Right ventricle myocardium superior (tissue), 1 donor: ENCODE data around the gene MYL6. TPM values are rescaled to one million over a fixed set of nuclear protein-coding genes. Genes with fewer than 3 reads are reported as not detected.
A peak's percentile ranks its signal among the peaks of the same experiment; 100 is the strongest.

ENCODE experiments used
- ATAC-seq: fragments of 200-7000 bp; cut with Tn5 transposase; one replicate; pipeline ENCODE4 v1.9.1; 2020; ENCODE audit warnings: mild to moderate bottlenecking; ENCODE audit not compliant: poor library complexity
- DNase-seq: peaks from one replicate; pipeline ENCODE4 v3.0.0-alpha.2; 2020
- intact Hi-C: fragments of 100-400 bp; cut with DNase I; formaldehyde crosslinking; loops from one replicate; pipeline ENCODE4 v1.11.2; 2022
- total RNA-seq: library from RNA; stranded (reverse); fragmentation: NEBNext Ultra II Directional; extraction: Animal tissue kit (Norgen Biotek cat#: 25700); gene quantifications from one replicate; pipeline ENCODE4 v1.2.1, GENCODE V29; 2021
- donor health status: DM: no; HTN: yes; CAD: no; lungs with severe emphysema.

Gene MYL6
- total RNA-seq, 1 donor from 2014 or later: 513 TPM

DNA sequence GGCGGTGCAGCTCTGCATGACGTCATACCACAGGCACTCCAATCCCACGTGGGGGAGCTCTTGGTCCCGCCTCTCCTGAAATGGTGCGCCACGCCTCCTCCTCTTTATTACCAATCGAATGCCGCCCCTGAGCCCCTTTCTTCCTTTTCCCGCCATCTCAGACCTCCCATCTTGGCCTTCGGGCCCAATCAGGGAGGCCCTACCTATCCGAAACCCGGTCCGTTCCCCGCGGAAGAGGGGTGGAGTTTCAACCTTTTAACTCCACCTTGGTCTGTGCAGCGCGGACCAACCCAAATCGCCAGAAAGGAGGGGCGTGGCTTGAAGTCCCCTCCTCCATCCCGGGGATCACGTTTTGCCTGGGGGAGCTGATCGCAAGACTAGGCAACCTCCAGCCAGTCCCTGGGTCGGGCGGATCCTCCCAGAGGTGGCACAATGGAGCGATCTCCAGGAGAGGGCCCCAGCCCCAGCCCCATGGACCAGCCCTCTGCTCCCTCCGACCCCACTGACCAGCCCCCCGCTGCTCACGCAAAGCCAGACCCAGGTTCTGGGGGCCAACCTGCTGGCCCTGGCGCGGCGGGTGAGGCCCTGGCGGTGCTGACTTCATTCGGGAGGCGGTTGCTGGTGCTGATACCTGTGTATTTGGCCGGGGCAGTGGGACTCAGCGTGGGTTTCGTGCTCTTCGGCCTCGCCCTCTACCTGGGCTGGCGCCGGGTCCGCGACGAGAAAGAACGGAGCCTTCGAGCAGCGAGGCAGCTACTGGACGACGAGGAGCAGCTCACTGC is 30.1 kb upstream of the MYL6 start, which contains the start of gene ESYT1:
TSS of gene ESYT1 (plus strand) at position 380 of the 782 bp plus-strand sequence. CDS start at position 433, 53 bp downstream.
- intact Hi-C loops: loop anchor here (2.0 kb wide), 1 partner anchor 31 kb away; the partner anchor contains the start of gene MYL6
- peak; percentile 98 for DNase-seq
- peak; percentile 94 for ATAC-seq

- peak; percentile 14 for ATAC-seq
- intact Hi-C loops: no loop called here
- DNase-seq: no peak
Observed at GRCh38 chr12:56128670-56129205, 29.4 kb upstream of the MYL6 start.

DNA sequence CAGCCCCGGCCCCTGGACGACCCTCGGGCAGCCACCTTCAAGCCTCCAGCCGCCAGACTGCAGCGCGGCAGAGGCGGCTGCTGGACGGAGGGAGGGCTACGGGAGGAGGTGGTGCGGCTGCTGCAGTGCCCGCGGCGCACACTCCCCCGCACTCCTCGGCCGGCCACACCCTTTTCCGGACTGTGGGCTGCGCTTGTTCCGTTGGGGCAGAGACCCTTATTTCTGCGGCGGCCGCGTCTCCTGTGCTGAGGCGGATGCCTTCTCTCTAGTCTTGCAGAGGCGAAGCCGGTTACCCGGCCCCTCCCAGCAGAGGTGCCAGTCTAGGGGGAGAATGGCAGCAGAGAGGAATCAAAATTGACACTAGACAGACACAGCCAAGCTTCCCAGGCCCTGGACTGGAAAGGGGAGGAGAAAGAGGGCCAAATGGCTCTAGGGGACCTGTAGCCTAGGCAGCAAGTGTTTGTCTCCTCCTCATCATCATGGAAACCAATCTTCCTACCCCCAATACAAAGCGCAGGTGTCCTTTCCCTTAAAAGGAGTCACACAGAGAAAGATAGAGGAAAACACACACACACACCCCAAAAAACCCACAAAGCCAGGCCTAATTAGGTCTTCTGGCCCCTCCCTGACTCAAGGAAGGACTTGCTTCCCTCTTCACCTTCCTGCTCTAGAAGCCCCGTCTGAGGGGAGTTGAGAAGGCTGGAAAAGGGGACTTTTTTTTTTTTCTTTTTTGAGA is 28.8 kb upstream of the MYL6 start:
- ATAC-seq: peak; percentile 54
- intact Hi-C loops: no loop called here
- DNase-seq: peak; percentile 81

DNA sequence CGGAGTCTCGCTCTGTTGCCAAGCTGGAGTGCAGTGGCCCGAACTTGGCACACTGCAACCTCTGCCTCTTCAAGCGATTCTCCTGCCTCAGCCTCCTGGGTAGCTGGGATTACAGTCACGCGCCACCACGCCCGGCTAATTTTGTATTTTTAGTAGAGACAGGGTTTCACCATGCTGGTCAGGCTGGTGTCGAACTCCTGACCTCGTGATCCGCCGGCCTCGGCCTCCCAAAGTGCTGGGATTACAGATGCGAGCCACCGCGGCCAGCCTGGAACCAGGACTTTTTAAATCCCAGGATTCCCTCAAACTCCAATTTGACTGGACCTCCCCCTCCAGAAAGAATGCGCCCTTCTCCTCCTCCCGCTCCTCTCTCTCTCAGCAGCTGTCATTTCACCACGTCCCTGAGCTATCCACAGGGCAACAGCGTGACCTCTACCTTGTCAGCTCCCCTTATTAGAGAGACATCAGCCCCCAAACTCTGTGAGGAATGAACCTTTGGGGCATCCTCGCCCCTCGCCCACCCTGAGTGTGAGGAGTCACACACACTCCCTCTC is 28.1 kb upstream of the MYL6 start:
- ATAC-seq: no peak
- intact Hi-C loops: no loop called here
- DNase-seq: no peak

- no peak for DNase-seq
- intact Hi-C loops: no loop called here
- no peak for ATAC-seq
Observed at GRCh38 chr12:56130876-56131275, 27.3 kb upstream of the MYL6 start.

DNA sequence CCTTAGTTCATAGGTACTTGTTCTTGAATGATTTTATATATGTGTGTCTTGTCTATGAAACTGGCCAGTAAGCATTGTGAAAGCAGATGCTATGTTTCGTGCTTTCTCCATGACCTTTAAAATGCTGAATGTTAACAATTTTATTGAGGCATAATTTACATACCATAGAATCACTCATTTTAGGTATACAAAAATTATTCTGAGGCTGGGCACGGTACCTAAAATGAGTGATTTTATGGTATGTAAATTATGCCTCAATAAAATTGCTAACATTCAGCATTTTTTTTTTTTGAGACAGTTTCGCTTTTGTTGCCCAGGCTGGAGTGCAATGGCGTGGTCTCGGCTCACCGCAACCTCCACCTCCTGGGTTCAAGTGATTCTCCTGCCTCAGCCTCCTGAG is 23.3 kb upstream of the MYL6 start:
- DNase-seq (no peak), ATAC-seq (no peak)
- intact Hi-C loops: no loop called here

DNA sequence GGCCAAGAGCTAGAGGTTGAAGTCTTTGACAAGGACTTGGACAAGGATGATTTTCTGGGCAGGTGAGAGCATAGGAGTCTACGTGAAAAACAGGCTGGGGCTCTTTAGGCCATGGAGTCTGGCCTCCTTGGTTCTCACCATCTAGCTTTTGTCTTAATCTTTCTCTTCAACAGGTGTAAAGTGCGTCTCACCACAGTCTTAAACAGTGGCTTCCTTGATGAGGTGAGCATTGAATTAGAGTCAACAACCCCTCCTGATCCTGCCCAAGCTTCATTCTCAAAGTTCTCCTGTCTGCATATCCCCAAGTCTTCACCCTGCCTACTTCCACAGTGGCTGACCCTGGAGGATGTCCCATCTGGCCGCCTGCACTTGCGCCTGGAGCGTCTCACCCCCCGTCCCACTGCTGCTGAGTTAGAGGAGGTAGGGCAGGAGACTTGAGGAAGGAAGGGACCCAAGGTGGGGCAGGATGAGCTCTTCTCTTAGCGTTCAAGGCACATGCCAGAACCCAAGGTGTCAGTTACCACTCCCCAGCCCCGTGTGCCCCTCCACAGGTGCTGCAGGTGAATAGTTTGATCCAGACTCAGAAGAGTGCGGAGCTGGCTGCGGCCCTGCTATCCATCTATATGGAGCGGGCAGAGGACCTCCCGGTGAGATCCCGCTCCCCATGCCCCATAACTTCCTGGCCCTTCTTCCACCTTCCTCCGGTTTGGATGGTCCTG is 20.1 kb upstream of the MYL6 start:
- intact Hi-C loops: no loop called here
- ATAC-seq (no peak), DNase-seq (no peak)

DNA sequence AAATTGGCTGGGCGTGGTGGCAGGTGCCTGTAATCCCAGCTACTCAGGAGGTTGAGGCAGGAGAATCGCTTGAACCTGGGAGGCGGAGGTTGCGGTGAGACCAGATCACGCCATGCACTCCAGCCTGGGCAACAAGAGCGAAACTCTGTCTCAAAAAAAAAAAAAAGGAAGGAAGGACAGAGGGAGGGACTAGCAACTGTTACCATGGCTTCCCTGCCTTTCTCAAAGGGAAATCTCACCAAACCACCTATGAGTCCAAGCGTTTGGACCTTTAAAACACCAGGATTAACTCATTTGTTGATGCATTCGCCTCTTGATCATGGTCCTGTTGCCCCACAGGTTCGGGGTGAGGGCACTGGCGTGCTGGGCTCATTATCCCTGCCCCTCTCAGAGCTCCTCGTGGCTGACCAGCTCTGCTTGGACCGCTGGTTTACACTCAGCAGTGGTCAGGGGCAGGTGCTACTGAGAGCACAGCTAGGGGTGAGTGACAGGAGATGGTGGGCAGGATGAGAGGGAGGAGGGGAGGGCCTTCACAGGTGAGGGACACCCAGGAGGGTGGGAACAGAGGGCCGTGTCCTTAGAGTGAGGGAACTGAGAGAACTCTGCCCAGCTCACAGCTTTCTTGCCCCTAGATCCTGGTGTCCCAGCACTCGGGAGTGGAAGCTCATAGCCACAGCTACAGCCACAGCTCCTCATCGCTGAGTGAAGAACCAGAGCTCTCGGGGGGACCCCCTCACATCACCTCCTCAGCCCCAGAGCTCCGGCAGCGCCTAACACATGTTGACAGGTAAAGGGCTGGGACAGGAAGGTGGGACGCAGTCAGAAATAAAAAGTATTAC is 16.0 kb upstream of the MYL6 start:
- intact Hi-C loops: no loop called here
- no peak for DNase-seq
- ATAC-seq: no peak

DNA sequence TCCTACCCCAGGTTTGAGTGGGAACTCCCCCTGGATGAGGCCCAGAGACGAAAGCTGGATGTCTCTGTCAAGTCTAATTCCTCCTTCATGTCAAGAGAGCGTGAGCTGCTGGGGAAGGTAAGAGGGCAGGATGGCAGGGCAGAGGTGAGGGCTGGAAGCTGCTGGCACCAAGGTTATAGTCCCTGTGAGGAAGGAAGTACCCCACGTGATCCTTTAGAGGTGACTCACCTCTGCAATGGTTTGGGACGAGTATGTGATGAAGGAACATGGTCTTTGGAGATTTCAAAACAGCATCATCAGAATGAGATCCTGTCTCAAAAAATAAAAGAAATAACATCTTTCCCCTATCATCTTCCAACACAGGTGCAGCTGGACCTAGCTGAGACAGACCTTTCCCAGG is 14.9 kb upstream of the MYL6 start:
- intact Hi-C loops: no loop called here
- DNase-seq (no peak), ATAC-seq (no peak)

GRCh38 chr12:56143870-56144269 is 14.3 kb upstream of the MYL6 start:
- peak; percentile 56 for ATAC-seq
- peak; percentile 62 for DNase-seq
- intact Hi-C loops: no loop called here

DNA sequence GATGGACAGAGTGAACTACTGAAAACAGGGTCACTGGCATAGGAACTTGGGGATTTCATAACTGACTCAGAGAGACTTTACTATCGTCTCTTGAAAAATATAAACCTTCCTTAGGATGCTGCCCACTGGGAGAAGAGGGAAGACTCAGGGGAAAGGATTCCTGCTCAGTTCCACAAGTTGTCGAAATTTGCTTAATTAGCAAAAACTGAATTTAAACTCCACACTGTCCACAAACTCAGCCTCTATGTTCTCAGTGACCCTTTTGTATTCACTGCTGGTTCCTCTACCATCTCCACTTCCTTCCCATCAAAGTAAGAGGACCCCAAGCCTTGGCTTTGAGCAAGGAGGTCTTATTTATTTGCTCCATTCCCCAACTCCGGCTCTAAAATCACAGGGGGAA is 12.9 kb upstream of the MYL6 start:
- intact Hi-C loops: no loop called here
- no peak for DNase-seq
- no peak for ATAC-seq

DNA sequence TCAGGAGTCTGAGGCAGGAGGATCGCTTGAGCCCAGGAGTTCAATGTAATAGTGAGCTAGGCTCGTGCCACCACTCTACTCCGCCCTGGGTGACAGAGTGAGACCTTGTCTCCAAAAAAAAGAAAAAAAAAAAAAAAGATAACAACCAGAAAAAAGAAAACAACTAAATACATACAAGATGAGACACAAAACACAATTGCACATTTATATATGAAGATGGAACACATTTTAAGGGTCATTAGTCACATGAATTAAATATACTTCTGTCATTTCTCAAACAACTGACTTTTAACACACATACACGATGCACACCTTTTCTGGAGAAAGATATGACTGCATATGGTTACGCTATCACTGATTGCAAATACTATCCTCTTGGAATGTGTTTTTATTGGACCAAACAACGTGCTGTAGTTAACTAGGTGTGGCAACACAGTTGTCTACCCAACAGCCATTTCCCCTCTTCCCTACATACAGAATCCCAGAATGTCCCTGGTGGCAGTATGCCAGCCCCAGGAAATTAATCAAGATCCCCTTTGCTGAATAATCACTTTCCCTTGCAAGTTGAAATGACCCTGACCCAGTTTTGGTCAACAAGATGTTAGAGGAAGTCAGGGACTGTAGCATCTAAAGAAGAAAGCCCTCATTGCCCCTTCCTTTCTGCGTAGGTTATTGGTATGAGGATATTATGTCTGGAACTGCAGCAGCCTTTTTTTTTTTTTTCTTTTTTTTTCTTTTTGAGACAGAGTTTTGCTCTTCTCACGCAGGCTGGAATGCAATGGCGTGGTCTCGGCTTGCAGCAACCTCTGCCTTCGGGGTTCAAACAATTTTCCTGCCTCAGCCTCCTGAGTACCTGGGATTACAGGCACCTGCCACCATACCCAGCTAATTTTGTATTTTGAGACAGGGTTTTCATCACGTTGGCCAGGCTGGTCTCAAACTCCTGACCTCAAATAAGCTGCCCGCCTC is 11.4 kb upstream of the MYL6 start:
- ATAC-seq: peak; percentile 7
- intact Hi-C loops: no loop called here
- no peak for DNase-seq

- intact Hi-C loops: no loop called here
- no peak for DNase-seq
- ATAC-seq: no peak
Observed at GRCh38 chr12:56150563-56150962, 7.6 kb upstream of the MYL6 start.

DNA sequence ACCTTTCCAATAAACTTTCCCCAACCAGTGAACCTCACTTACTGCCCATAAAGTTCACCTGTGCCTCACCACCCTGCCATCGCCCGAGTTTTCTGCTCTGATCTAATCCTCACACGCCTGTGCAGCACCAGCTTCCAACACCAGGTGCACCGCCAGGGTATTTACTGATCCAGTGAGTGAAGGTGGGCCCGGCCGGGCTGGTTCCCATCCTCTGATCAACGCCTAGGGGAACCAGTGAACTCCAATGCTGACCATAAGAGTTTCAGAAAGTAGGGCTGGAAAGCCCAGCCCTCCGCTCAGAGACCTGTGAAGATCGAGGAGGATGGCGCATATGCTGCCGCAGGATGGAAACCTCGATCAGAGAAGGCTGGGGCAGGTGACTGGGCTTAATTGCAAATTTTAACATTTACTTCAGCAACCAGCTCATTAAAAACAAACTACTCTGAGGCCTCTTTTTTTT is 6.5 kb upstream of the MYL6 start:
- ATAC-seq (peak; percentile 46), DNase-seq (peak; percentile 61)
- intact Hi-C loops: no loop called here

- intact Hi-C loops: no loop called here
- DNase-seq (peak; percentile 97), ATAC-seq (peak; percentile 97)
Observed at GRCh38 chr12:56152132-56152755, 5.9 kb upstream of the MYL6 start, which contains the start of gene MYL6B. MYL6B (plus strand) TSS chr12:56152587; CDS start chr12:56153919, 1,332 bp downstream.
